ENCODE results near the gene TPST2.

Gene TPST2

DNA sequence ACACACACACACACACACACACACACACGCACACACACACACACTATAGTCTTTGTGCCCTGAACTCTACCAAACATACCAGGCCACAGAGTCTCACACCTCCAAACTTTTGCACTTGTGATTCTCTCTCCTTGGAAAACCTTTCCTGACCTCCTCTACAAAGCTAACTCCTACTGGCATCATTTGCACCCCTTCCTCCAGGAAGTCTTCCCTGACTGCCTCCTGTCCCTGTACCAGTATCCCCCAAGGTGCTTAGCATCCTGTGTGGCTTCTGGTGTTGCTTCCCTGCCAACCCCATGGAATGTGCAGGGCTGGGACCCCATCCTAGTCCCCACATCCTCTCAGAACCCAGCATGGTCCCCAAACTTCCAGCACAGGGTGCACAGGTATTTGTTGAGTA, 8.9 kb downstream of the TPST2 start:
- Histone ChIP-seq H3K9ac (ENCODE audit: insufficient read length, low read depth) (no peak overlapping the region), H3K4me1 (ENCODE audit: insufficient read depth, insufficient read length) (peaks cover 8% of the 10 kb centered on the region), H3K27me3 (ENCODE audit: insufficient read depth, insufficient read length) (no peaks in the 10 kb centered on the region)

DNA sequence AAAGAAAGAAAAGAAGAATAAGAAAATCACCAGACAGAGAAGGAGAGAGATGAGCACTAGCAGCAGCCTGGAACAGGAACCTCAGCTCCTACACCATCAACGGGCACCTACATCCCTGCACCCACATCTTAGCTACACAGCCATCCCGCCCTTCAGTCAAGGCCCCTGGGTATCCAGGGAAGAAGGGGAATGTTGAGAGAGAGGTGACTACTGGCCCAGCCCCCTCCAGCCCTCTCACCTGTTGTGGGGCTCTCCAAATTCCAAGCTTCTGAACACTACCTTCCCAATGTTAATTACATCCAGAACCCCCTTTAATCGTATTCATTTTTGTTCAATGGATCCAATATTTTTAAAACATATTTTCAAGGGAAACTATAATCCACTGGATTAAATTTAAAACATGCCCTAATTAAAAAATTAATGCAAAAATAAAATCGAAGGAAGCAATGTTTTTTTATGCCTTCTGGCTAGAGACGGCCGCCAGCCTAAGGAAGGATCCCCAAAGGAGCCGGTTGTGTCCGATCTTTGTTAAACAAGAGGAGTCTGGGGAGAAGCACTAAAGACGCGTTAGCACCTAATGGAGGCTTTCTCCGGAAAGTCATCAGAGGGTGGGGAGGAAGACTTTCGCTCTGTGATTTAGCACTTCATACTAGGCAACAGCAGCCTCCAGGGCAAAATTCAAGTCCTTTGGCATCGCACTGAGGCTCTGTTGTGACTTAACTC, 9.5 kb downstream of the TPST2 start:
- no peak for DNase-seq (ENCODE audit: low read depth, low spot score)

More for the DNA sequence above, 8.9 kb downstream of the TPST2 start:
- no peak overlapping the region for H3K4me3 ChIP-seq (ENCODE audit: insufficient read length, low read depth)
- peaks cover 25% of the 10 kb centered on the region for H3K36me3 ChIP-seq (ENCODE audit: insufficient read depth, insufficient read length, low read length)
- TF ChIP-seq YY1 (IDR thresholded peaks at IDR 0.05; ENCODE audit: insufficient read depth, insufficient read length) (no peak), ZNF274 (IDR thresholded peaks at IDR 0.05; ENCODE audit: low read depth, low read length) (no peak)
- H3K9me3 ChIP-seq (ENCODE audit: insufficient read depth, low read length), result no peaks in the 10 kb centered on the region
- DNase-seq (ENCODE audit: low read depth, low spot score), result no peak

DNA sequence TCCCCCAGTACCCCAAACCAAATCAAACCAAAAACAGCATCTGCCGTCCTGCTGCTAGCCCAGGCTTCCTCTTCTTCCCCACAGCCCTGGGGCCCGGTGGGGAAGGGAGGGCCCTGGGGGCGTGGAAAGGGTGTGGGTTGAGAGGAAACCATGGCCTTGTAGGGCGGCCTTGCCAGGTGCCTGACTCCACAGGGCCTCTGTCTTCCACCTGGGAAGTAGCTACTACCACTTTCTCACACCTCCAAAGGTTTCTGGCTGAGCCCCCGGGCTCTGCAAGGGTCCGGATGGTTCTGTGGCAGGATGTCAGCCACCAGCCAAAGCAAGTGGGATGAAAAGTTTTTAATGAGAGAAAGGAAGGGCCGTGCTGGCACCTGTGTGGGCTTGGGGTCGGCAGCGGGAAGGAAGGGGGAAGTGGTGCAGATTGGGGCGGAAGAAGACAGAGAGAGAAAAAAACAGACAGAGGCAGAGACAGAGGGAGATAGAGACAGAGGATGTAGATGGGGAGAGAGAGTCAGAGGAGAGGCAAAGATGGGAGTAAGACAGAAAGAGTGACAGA, 10.5 kb downstream of the TPST2 start:
- H3K27me3 ChIP-seq (ENCODE audit: insufficient read depth, insufficient read length), result no peaks in the 10 kb centered on the region
- H3K9ac ChIP-seq (ENCODE audit: insufficient read length, low read depth), result no peak overlapping the region
- H3K4me3 ChIP-seq (ENCODE audit: insufficient read length, low read depth), result no peak overlapping the region
- TF ChIP-seq ZNF274 (IDR thresholded peaks at IDR 0.05; ENCODE audit: low read depth, low read length) (no peak), SUZ12 (IDR thresholded peaks at IDR 0.05; ENCODE audit: extremely low read depth, insufficient read depth, insufficient read length) (no peak), YY1 (IDR thresholded peaks at IDR 0.05; ENCODE audit: insufficient read depth, insufficient read length) (no peak)
- peaks cover 3% of the 10 kb centered on the region for H3K4me1 ChIP-seq (ENCODE audit: insufficient read depth, insufficient read length)
- H3K9me3 ChIP-seq (ENCODE audit: insufficient read depth, low read length), result no peaks in the 10 kb centered on the region
- H3K36me3 ChIP-seq (ENCODE audit: insufficient read depth, insufficient read length, low read length), result peaks cover 25% of the 10 kb centered on the region
- no peak for DNase-seq (ENCODE audit: low read depth, low spot score)

More for the DNA sequence above, 9.5 kb downstream of the TPST2 start:
- Histone ChIP-seq H3K9ac (ENCODE audit: insufficient read length, low read depth) (no peak overlapping the region), H3K4me3 (ENCODE audit: insufficient read length, low read depth) (no peak overlapping the region), H3K4me1 (ENCODE audit: insufficient read depth, insufficient read length) (peaks cover 6% of the 10 kb centered on the region), H3K9me3 (ENCODE audit: insufficient read depth, low read length) (no peaks in the 10 kb centered on the region), H3K36me3 (ENCODE audit: insufficient read depth, insufficient read length, low read length) (peaks cover 25% of the 10 kb centered on the region), H3K27me3 (ENCODE audit: insufficient read depth, insufficient read length) (no peaks in the 10 kb centered on the region)
- TF ChIP-seq SUZ12 (IDR thresholded peaks at IDR 0.05; ENCODE audit: extremely low read depth, insufficient read depth, insufficient read length) (no peak), YY1 (IDR thresholded peaks at IDR 0.05; ENCODE audit: insufficient read depth, insufficient read length) (no peak), ZNF274 (IDR thresholded peaks at IDR 0.05; ENCODE audit: low read depth, low read length) (no peak)

DNA sequence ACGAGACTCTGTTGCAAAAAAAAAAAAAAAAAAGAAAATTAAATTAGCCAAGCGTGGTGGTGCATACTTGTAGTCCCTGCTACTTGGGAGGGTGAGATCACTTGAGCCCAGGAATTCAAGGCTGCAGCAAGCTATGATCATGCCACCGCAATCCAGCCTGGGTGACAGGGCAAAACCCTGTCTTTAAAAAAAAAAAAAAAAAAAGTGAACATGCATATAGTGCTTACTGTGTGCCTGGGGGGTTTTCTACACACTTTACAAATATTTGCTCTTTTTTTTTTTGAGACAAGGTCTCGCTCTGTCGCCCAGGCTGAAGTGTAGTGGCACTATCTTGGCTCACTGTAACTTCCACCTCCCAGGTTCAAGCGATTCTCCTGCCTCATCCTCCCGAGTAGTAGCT, 12.9 kb downstream of the TPST2 start:
- no peak for DNase-seq (ENCODE audit: low read depth, low spot score)
- TF ChIP-seq ZNF274 (IDR thresholded peaks at IDR 0.05; ENCODE audit: low read depth, low read length) (no peak), SUZ12 (IDR thresholded peaks at IDR 0.05; ENCODE audit: extremely low read depth, insufficient read depth, insufficient read length) (no peak), YY1 (IDR thresholded peaks at IDR 0.05; ENCODE audit: insufficient read depth, insufficient read length) (no peak)

DNA sequence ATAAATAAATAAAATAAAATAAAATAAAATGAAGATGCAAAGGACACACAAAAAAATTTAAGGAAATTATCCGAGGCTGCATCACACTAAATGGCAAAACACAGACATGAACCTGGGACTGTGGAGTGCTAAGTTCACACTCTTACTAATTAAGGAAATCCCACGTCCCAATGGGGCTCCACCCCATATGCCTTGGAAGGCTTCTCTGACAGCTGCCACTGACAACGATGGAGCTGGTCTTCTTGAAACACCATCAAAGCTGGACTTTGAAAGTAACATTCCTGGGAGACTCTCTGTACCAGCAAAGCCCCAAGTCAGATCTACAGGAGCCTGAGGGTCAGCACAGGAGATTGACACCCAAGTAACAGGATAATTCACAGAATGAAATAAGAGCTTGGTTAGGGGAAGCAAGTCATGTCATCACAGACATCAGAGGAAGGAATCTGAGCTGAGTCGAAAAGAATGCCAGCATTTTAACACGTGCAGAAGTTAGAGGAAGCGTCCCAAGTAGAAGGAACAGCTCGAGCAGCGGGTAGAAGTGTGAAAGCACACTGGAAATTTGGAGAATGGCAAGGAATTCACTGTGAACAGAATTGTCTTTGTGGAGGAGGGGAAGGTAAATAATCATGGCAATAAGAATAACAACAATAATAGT, 13.8 kb downstream of the TPST2 start:
- no peaks in the 10 kb centered on the region for H3K27me3 ChIP-seq (ENCODE audit: insufficient read depth, insufficient read length)
- H3K9me3 ChIP-seq (ENCODE audit: insufficient read depth, low read length), result no peaks in the 10 kb centered on the region
- TF ChIP-seq YY1 (IDR thresholded peaks at IDR 0.05; ENCODE audit: insufficient read depth, insufficient read length) (no peak), SUZ12 (IDR thresholded peaks at IDR 0.05; ENCODE audit: extremely low read depth, insufficient read depth, insufficient read length) (no peak), ZNF274 (IDR thresholded peaks at IDR 0.05; ENCODE audit: low read depth, low read length) (no peak)
- no peak overlapping the region for H3K9ac ChIP-seq (ENCODE audit: insufficient read length, low read depth)
- H3K4me1 ChIP-seq (ENCODE audit: insufficient read depth, insufficient read length), result peaks cover 3% of the 10 kb centered on the region
- no peak overlapping the region for H3K4me3 ChIP-seq (ENCODE audit: insufficient read length, low read depth)
- peaks cover 5% of the 10 kb centered on the region for H3K36me3 ChIP-seq (ENCODE audit: insufficient read depth, insufficient read length, low read length)
- no peak for DNase-seq (ENCODE audit: low read depth, low spot score)

More for the DNA sequence above, 12.9 kb downstream of the TPST2 start:
- Histone ChIP-seq H3K4me3 (ENCODE audit: insufficient read length, low read depth) (no peak overlapping the region), H3K27me3 (ENCODE audit: insufficient read depth, insufficient read length) (no peaks in the 10 kb centered on the region), H3K36me3 (ENCODE audit: insufficient read depth, insufficient read length, low read length) (peaks cover 12% of the 10 kb centered on the region), H3K9ac (ENCODE audit: insufficient read length, low read depth) (no peak overlapping the region), H3K4me1 (ENCODE audit: insufficient read depth, insufficient read length) (peaks cover 3% of the 10 kb centered on the region), H3K9me3 (ENCODE audit: insufficient read depth, low read length) (no peaks in the 10 kb centered on the region)

DNA sequence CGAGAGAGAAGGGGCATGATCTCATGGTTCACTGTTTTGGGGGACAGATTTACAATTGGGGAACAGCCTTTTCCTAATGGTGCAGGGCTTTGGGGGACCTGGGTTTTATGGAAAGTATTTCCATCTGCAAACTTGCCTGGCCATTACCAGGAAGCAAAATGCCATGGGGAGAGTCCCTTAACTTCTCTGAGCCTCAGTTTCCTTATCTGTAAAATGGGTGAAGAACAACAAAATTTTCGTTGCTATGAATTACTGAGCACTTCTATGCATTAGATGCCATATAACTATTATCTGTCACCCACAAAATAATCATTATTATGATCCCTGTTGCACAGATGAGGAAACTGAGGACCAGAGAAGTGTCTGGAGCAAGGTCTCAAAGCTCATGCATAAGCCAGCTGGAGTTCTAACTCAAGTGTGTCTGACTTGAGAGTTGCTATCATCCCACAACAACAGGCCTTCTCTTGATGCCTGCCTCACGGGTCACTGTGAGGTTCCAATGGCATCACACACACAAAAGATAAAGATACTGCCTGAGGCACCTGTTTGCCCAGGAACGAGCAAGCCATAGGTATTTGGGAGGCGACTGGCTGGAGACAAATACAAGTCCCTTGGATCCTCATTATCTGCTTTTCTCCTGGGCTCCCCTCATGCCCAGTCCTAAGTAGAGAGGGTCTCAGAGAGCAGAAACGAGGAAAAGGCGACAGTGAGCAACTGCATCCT, 15.8 kb downstream of the TPST2 start:
- TF ChIP-seq YY1 (IDR thresholded peaks at IDR 0.05; ENCODE audit: insufficient read depth, insufficient read length) (no peak), ZNF274 (IDR thresholded peaks at IDR 0.05; ENCODE audit: low read depth, low read length) (no peak), SUZ12 (IDR thresholded peaks at IDR 0.05; ENCODE audit: extremely low read depth, insufficient read depth, insufficient read length) (no peak)
- no peak overlapping the region for H3K4me3 ChIP-seq (ENCODE audit: insufficient read length, low read depth)
- H3K36me3 ChIP-seq (ENCODE audit: insufficient read depth, insufficient read length, low read length), result peaks cover 4% of the 10 kb centered on the region
- no peaks in the 10 kb centered on the region for H3K9me3 ChIP-seq (ENCODE audit: insufficient read depth, low read length)
- H3K4me1 ChIP-seq (ENCODE audit: insufficient read depth, insufficient read length), result peaks cover 6% of the 10 kb centered on the region
- no peak overlapping the region for H3K9ac ChIP-seq (ENCODE audit: insufficient read length, low read depth)
- no peak for DNase-seq (ENCODE audit: low read depth, low spot score)
- no peaks in the 10 kb centered on the region for H3K27me3 ChIP-seq (ENCODE audit: insufficient read depth, insufficient read length)
